ENCODE results near the gene PEX10. TPM values are rescaled to one million over a fixed set of nuclear protein-coding genes. Genes with fewer than 3 reads are reported as not detected.

The PEX10 gene
- 40.7 and 42.5 TPM in 2 replicates for total RNA-seq

GRCh38 chr1:2412395-2412772 is at the start of gene PEX10:
PEX10 (minus strand) TSS chr1:2412564; CDS start chr1:2412502, 62 bp downstream.

GRCh38 chr1:2391041-2391930 is 21.1 kb downstream of the PEX10 start, which contains the start of the genes MORN1 and RER1:
MORN1 (minus strand) TSS chr1:2391554; CDS start chr1:2391533, 21 bp downstream.
RER1 (plus strand) TSS chr1:2391841; CDS start chr1:2395791, 3,950 bp downstream.

Other genes with a start within 250 kb of the PEX10 start
- 31.6 and 35.1 TPM in 2 replicates for gene FAAP20, start 217.8 kb downstream of the PEX10 start, total RNA-seq
- gene SKI, start 184.2 kb downstream of the PEX10 start, total RNA-seq, result 16.0 and 17.0 TPM in 2 replicates
- gene MORN1, start 21.0 kb downstream of the PEX10 start, total RNA-seq, result 1.6 and 5.8 TPM in 2 replicates
- 94.2 and 123 TPM in 2 replicates for gene RER1, start 20.7 kb downstream of the PEX10 start, total RNA-seq
- 99.9 and 124 TPM in 2 replicates for gene PLCH2, start 63.7 kb upstream of the PEX10 start, total RNA-seq
- 21.8 and 24.3 TPM in 2 replicates for gene PANK4, start 114.0 kb upstream of the PEX10 start, total RNA-seq
- gene HES5, start 117.7 kb upstream of the PEX10 start, total RNA-seq, result 0.31 TPM in 1 of 2 replicates, not detected in the other
- gene TNFRSF14, start 143.8 kb upstream of the PEX10 start, total RNA-seq, result 10.3 and 15.1 TPM in 2 replicates
- 15.1 and 15.2 TPM in 2 replicates for gene PRXL2B, start 174.2 kb upstream of the PEX10 start, total RNA-seq
- gene MMEL1, start 220.5 kb upstream of the PEX10 start, total RNA-seq, result 0.70 TPM in 1 of 2 replicates, not detected in the other